ENCODE data around the gene MARK2. TPM values are rescaled to one million over a fixed set of nuclear protein-coding genes. Genes with fewer than 3 reads are reported as not detected.

MARK2 gene
- polyA plus RNA-seq, 3 donors, result 32.4 to 55.7 (median 33.3) TPM

DNA sequence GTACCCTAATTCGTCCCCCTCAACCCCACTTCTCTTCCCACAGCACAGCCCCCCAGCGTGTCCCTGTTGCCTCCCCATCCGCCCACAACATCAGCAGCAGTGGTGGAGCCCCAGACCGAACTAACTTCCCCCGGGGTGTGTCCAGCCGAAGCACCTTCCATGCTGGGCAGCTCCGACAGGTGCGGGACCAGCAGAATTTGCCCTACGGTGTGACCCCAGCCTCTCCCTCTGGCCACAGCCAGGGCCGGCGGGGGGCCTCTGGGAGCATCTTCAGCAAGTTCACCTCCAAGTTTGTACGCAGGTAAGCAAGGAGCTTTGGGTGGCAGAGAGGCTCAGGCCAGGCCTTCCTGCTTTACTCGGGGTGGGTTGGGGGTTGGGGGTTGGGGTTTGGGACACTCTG is 65.8 kb downstream of the MARK2 start:
- TF ChIP-seq, protein P1, sequence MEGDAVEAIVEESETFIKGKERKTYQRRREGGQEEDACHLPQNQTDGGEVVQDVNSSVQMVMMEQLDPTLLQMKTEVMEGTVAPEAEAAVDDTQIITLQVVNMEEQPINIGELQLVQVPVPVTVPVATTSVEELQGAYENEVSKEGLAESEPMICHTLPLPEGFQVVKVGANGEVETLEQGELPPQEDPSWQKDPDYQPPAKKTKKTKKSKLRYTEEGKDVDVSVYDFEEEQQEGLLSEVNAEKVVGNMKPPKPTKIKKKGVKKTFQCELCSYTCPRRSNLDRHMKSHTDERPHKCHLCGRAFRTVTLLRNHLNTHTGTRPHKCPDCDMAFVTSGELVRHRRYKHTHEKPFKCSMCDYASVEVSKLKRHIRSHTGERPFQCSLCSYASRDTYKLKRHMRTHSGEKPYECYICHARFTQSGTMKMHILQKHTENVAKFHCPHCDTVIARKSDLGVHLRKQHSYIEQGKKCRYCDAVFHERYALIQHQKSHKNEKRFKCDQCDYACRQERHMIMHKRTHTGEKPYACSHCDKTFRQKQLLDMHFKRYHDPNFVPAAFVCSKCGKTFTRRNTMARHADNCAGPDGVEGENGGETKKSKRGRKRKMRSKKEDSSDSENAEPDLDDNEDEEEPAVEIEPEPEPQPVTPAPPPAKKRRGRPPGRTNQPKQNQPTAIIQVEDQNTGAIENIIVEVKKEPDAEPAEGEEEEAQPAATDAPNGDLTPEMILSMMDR (IDR thresholded peaks at IDR 0.05), result no peak
- H2AFZ ChIP-seq (ENCODE audit: insufficient read depth, low read depth, low read length, poor library complexity, severe bottlenecking), result no peak overlapping the region
- Mint-ChIP-seq H3K36me3 (peaks cover 77 to 95% of the 10 kb centered on the region in 2 donors), H3K27ac (peak overlapping the region in 2 of 7 donors; percentile 18 to 68), H3K9me3 (no peaks in the 10 kb centered on the region), H3K27me3 (ENCODE audit: low read depth in 3 of 3) (peaks cover 0 to 4% (median 0%) of the 10 kb centered on the region in 3 donors), H3K4me1 (no peaks in the 10 kb centered on the region), H3K4me3 (no peak overlapping the region)
- DNase-seq, result no peak
- no peaks in the 10 kb centered on the region for H3K9me3 ChIP-seq (replicated peaks in 1 of 2; ENCODE audit: control insufficient read depth in 1 of 2, insufficient read depth in 1 of 2, low read length in 2 of 2)
- peaks cover 89 to 94% of the 10 kb centered on the region in 2 donors for H3K36me3 ChIP-seq (replicated peaks in 1 of 2; ENCODE audit: control insufficient read depth in 1 of 2, insufficient read depth in 2 of 2, low read length in 2 of 2)
- no peak overlapping the region for H3K4me2 ChIP-seq (replicated peaks; ENCODE audit: extremely low read depth, low read length, poor library complexity, severe bottlenecking)
- peaks cover 8% of the 10 kb centered on the region for H3K79me2 ChIP-seq (ENCODE audit: insufficient read depth, low read length)
- intact Hi-C loops (cut with micrococcal nuclease), result no loop called here
- no peak overlapping the region for H3K27ac ChIP-seq (ENCODE audit: low read depth in 1 of 2, low read length in 2 of 2)
- H3K27me3 ChIP-seq (ENCODE audit: control insufficient read depth in 2 of 2, insufficient read depth in 2 of 2, low read length in 2 of 2), result no peaks in the 10 kb centered on the region
- H3K9ac ChIP-seq (ENCODE audit: insufficient read depth, low read length, poor library complexity, severe bottlenecking), result no peak overlapping the region
- peaks cover 100% of the 10 kb centered on the region for H4K20me1 ChIP-seq (ENCODE audit: insufficient read depth, low read length)
- no peaks in the 10 kb centered on the region for H3K4me1 ChIP-seq (ENCODE audit: control insufficient read depth in 1 of 2, insufficient read depth in 2 of 2, low read length in 2 of 2)
- WGBS (ENCODE audit: insufficient coverage), result 98% methylated on average over 12 of the region's 13 CpGs
- no peak overlapping the region for H3K4me3 ChIP-seq (replicated peaks in 1 of 3; ENCODE audit: low read depth in 2 of 3, low read length in 3 of 3)

GRCh38 chr11:63905179-63905578 is 66.3 kb downstream of the MARK2 start:
- no peak for DNase-seq
- Histone ChIP-seq H2AFZ (ENCODE audit: insufficient read depth, low read depth, low read length, poor library complexity, severe bottlenecking) (no peak overlapping the region), H3K9ac (ENCODE audit: insufficient read depth, low read length, poor library complexity, severe bottlenecking) (no peak overlapping the region), H4K20me1 (ENCODE audit: insufficient read depth, low read length) (peaks cover 100% of the 10 kb centered on the region), H3K4me1 (ENCODE audit: control insufficient read depth in 1 of 2, insufficient read depth in 2 of 2, low read length in 2 of 2) (no peaks in the 10 kb centered on the region), H3K4me2 (replicated peaks; ENCODE audit: extremely low read depth, low read length, poor library complexity, severe bottlenecking) (no peak overlapping the region), H3K27ac (ENCODE audit: low read depth in 1 of 2, low read length in 2 of 2) (no peak overlapping the region), H3K36me3 (replicated peaks in 1 of 2; ENCODE audit: control insufficient read depth in 1 of 2, insufficient read depth in 2 of 2, low read length in 2 of 2) (peaks cover 88 to 94% of the 10 kb centered on the region in 2 donors), H3K4me3 (replicated peaks in 1 of 3; ENCODE audit: low read depth in 2 of 3, low read length in 3 of 3) (no peak overlapping the region), H3K27me3 (ENCODE audit: control insufficient read depth in 2 of 2, insufficient read depth in 2 of 2, low read length in 2 of 2) (no peaks in the 10 kb centered on the region), H3K9me3 (replicated peaks in 1 of 2; ENCODE audit: control insufficient read depth in 1 of 2, insufficient read depth in 1 of 2, low read length in 2 of 2) (no peaks in the 10 kb centered on the region), H3K79me2 (ENCODE audit: insufficient read depth, low read length) (peaks cover 8% of the 10 kb centered on the region)
- no peak overlapping the region for H3K4me3 Mint-ChIP-seq
- no peaks in the 10 kb centered on the region for H3K9me3 Mint-ChIP-seq
- H3K27ac Mint-ChIP-seq, result peak overlapping the region in 1 of 7 donors; percentile 37
- intact Hi-C loops (cut with micrococcal nuclease), result no loop called here
- peaks cover 0 to 4% (median 0%) of the 10 kb centered on the region in 3 donors for H3K27me3 Mint-ChIP-seq (ENCODE audit: low read depth in 3 of 3)
- WGBS (ENCODE audit: insufficient coverage), result 85% methylated on average over 4 of the region's 6 CpGs
- H3K4me1 Mint-ChIP-seq, result no peaks in the 10 kb centered on the region
- H3K36me3 Mint-ChIP-seq, result peaks cover 75 to 95% of the 10 kb centered on the region in 2 donors
- TF ChIP-seq, protein P1 (IDR thresholded peaks at IDR 0.05), result no peak

All from CD14-positive monocyte (primary cell).